Mononuclear cell (primary cell): ENCODE results near the gene ATP8B4. TPM values are rescaled to one million over a fixed set of nuclear protein-coding genes. Genes with fewer than 3 reads are reported as not detected.
A peak's percentile ranks its signal among the peaks of the same experiment; 100 is the strongest.

ENCODE experiments used
- H3K27me3 ChIP-seq: 2 replicates; pipeline ENCODE4 v1.6.0; 2011; ENCODE audit warnings: low read length, control low read depth; ENCODE audit not compliant: insufficient read depth
- H3K4me1 ChIP-seq: 2 replicates; pipeline ENCODE4 v1.5.1; 2011; ENCODE audit warnings: mild to moderate bottlenecking, low read length, control low read depth; ENCODE audit not compliant: insufficient read depth
- H3K4me3 ChIP-seq: 2 replicates; pipeline ENCODE4 v1.5.1; 2011; ENCODE audit warnings: mild to moderate bottlenecking, low read length, moderate library complexity
- H3K9me3 ChIP-seq: 2 replicates; pipeline ENCODE4 v1.5.1; 2011; ENCODE audit warnings: low read depth, mild to moderate bottlenecking, control low read depth, low read length
- total RNA-seq: library from RNA; depleted of rRNA; stranded (reverse); fragments of >200 nt; gene quantifications from one replicate; pipeline ENCODE4 v1.2.3, GENCODE V29; 2012

Gene ATP8B4
- total RNA-seq, 1 donor, result 8.2 TPM

DNA sequence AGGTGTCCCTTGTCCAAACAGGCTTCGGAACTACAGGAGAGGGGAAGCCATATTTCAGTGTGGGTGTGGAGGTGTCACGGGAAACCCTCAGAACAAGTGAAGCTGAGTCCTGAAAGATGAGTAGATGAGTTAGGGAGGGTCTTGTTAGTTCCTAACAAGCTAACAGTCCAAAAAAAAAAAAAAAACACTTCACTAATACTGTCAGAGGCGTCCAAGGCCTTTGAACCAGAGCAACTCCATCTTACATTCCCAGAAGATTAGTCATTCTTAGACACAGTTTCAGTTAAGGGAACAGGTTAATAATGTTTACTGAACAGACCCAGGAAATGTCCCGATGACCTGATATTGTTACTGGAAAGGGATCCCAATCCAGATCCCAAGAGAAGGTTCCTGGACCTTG, 7.0 kb upstream of the ATP8B4 start:
- Histone ChIP-seq H3K4me3 (no peak overlapping the region), H3K4me1 (peaks cover 15% of the 10 kb centered on the region), H3K27me3 (no peaks in the 10 kb centered on the region), H3K9me3 (no peaks in the 10 kb centered on the region)

- Histone ChIP-seq H3K9me3 (no peaks in the 10 kb centered on the region), H3K4me3 (no peak overlapping the region), H3K27me3 (no peaks in the 10 kb centered on the region), H3K4me1 (peaks cover 20% of the 10 kb centered on the region)
Measured at GRCh38 chr15:50124631-50125030, 5.6 kb upstream of the ATP8B4 start.

GRCh38 chr15:50123861-50124557, 5.0 kb upstream of the ATP8B4 start:
- H3K27me3 ChIP-seq, result no peaks in the 10 kb centered on the region
- H3K4me1 ChIP-seq, result peaks cover 26% of the 10 kb centered on the region
- H3K9me3 ChIP-seq, result no peaks in the 10 kb centered on the region
- H3K4me3 ChIP-seq, result no peak overlapping the region

DNA sequence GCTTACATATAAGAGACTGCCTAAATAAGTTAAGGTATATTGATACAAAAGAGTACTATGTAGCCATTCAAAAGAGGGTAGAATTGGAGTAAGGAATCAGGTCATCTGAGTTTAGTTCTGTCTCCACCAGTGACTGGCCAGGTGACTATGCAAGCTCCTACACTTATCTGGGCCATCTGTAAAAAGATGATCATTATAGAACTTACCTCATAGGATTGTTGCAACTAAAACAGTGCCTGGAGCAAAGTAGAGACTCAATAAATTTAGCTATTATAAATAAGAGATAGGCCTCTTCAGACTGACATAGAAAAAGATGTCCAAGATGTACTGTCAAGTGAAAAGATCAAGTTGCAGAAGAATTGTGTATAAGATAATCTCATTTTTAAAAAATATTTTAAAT, 1.7 kb upstream of the ATP8B4 start:
- Histone ChIP-seq H3K9me3 (no peaks in the 10 kb centered on the region), H3K27me3 (no peaks in the 10 kb centered on the region), H3K4me3 (no peak overlapping the region), H3K4me1 (peaks cover 28% of the 10 kb centered on the region)

- no peak overlapping the region for H3K4me3 ChIP-seq
- peaks cover 60% of the 10 kb centered on the region for H3K4me1 ChIP-seq
- H3K27me3 ChIP-seq, result no peaks in the 10 kb centered on the region
- H3K9me3 ChIP-seq, result no peaks in the 10 kb centered on the region
Measured at GRCh38 chr15:50117431-50118027, 1.5 kb downstream of the ATP8B4 start.

DNA sequence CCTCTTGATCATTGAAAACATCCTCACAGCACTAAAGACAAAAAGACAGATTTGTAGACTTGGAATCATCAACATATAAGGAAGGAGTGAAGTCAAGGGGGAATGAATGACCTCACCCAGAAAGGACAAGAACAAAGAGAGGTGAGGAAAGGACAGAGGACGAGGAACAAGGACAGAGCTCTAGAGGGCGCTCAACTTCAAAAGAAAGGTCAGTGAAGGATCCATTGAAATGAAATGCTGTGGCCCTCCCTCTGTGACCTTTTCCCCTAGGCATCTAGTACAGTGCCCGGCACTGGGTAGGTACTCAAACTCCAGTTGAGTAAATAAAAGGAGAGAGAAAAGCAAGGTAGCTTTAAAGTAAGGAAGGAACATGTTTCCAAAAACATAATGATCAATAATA, 2.6 kb downstream of the ATP8B4 start:
- H3K4me3 ChIP-seq, result no peak overlapping the region
- peaks cover 71% of the 10 kb centered on the region for H3K4me1 ChIP-seq
- H3K27me3 ChIP-seq, result no peaks in the 10 kb centered on the region
- no peaks in the 10 kb centered on the region for H3K9me3 ChIP-seq

DNA sequence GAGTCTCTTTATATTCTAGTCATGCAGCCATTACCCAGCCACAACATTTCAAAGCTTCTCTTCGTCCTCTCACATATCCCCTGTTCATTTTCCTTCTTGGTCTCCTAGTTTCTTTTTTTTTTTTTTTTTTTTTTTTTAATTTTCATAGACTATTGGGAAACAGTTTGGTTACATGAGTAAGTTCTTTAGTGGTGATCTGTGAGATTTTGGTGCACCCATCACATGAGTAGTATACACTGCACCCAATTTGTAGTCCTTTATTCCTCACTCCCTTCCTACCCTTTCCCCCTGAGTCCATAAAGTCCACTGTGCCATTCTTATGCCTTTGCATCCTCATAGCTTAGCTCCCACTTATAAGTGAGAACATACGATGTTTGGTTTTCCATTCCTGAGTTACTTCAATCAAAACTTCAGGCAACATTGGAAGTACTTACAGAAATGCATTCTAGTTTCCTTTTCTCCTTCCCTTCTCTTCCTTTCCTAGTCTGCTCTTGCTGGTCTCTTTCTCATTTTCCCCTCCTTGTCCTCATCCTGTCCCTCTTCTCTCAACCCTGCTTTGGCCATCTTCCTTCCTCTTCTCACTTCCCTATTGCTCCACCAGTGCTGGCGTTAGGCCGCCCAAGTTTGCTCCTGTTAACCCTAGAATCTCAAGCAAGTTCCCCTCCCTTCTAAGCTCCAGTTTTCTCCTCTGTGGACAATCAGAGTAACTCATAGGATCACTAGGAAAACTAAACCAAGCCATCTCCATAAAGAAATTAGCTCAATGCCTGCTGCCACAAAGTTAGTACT, 4.8 kb downstream of the ATP8B4 start:
- Histone ChIP-seq H3K4me1 (peaks cover 72% of the 10 kb centered on the region), H3K9me3 (no peaks in the 10 kb centered on the region), H3K27me3 (no peaks in the 10 kb centered on the region), H3K4me3 (peak overlapping the region; percentile 7)

DNA sequence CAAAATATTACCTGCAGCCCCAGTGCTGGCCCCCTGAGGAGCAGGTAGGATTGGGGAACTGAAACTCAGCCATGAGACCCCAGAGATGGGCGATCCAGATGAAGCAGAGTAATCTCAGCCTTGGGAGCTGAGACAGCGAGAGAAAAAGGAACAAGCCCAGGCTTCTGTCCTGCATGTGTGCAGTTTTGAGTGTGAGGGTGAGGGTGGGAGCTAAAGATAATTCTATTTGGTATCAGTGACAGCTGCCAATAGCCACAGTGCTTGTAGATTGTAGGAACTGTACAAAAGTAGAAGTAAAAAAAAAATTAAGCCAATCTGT, 5.9 kb downstream of the ATP8B4 start:
- H3K4me1 ChIP-seq, result peaks cover 78% of the 10 kb centered on the region
- peak overlapping the region; percentile 17 for H3K4me3 ChIP-seq
- H3K27me3 ChIP-seq, result no peaks in the 10 kb centered on the region
- no peaks in the 10 kb centered on the region for H3K9me3 ChIP-seq

DNA sequence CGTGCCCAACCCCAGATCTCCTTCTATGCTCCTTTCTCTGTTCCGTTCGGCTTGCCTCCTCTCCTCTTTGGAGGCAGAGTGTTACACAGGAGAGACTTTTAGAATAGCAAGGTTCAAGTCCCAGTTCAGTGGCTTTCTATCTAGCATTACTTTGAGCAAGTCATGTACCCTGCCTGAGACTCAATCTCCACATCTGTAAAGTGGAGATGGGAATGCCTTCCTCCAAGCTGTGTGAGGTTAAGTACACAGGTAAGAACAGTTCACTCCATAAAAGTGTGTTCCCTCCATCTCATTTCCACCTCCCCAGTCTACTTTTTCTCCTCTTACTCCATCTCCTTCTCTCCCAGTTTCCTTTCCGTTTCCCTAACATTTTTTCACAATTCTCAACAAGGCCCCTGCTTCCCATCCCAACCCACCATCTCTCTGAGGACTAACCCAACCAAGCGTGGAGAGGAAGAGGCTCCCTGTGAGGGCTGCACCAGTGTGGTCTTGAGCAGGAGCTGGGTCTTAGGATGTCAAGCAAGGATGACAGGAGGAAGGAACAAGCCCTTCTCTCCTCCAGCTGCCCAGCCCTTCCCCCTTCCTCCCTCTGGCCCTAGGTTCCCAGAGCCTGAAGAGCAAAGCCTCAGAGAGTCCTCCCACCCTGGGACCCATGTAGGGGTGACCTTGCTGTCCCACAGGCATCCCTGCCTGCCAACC, 6.4 kb downstream of the ATP8B4 start:
- Histone ChIP-seq H3K9me3 (no peaks in the 10 kb centered on the region), H3K27me3 (no peaks in the 10 kb centered on the region), H3K4me3 (peak overlapping the region; percentile 17), H3K4me1 (peaks cover 84% of the 10 kb centered on the region)

DNA sequence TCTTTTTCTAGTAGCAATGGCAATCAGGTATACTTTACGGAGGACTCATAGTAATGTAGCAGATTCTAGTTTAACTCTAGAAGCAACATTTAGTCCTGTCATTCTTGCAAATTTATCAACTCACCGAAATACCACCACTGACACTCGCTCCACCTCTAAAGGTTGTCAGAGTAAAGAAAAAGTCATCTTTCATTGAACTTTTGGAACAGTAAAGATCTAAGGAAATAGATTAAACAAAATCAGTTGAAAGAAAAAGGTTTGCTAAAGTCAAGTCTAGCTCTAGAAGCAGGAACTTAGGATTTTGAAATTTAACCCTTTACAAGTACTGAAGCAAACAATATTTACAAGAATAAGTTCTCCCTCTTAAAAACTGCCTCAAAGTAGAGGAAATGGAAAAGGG, 8.7 kb downstream of the ATP8B4 start:
- Histone ChIP-seq H3K9me3 (no peaks in the 10 kb centered on the region), H3K4me3 (no peak overlapping the region), H3K4me1 (peaks cover 83% of the 10 kb centered on the region), H3K27me3 (no peaks in the 10 kb centered on the region)

- Histone ChIP-seq H3K27me3 (no peaks in the 10 kb centered on the region), H3K9me3 (no peaks in the 10 kb centered on the region), H3K4me1 (peaks cover 73% of the 10 kb centered on the region), H3K4me3 (peak overlapping the region; percentile 2)
Measured at GRCh38 chr15:50109076-50109987, 9.7 kb downstream of the ATP8B4 start.

DNA sequence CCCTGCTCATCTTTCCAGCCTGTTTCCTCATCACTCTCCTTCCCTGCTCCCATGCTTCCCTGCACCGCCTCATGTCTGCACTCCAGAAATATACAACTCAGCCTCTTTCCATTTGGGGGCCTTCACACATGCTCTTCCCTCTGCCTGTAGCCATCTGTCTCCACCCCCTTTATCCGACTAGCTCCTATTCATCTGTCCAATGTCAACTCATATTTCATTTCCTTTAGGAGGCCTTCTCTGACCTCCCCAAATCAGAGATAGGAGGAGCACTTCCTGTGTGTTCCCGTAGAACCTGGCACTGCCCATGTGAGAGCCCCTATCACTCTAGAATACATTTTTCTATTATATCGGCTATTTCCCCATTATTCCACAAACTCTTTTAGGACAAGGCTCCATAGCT, 10.6 kb downstream of the ATP8B4 start:
- Histone ChIP-seq H3K9me3 (no peaks in the 10 kb centered on the region), H3K27me3 (no peaks in the 10 kb centered on the region), H3K4me3 (no peak overlapping the region), H3K4me1 (peaks cover 64% of the 10 kb centered on the region)

DNA sequence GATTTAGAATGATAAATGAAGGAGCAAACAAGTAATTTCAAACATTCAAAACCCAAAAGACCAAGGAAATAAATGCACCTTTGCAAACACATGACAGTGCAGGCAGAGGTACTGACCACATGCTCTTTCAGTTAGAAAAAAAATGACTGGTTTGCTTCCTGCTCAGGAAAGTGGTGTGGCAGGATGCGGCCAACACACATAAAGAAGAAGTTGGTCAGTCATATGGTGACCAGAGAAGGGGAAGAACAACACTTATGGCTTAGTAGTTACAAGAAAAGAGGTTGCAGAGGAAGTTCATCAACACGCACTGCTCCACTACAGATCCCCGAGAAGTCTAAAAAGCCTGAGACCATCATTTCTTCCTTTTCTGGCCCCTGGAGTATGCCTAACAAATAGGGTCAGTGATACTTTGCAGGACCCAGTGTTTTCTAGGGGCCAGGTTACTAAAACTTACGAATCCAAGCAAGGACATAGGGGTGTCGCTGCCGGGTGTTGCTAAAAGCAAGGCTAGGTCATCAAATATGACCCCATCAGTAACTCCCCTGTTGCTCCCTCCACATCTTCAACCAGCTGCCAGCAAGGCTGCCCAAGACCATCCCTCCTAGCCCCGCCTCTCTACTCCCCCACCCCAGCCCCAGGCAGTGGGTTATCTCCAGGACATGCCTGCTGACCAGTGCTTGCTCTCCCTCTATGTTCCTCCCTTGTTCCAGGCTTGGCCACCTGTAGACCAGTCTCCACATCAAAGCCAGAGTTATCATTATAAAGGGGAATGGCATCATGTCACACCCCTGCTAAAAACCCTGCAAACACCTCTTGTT, 11.2 kb downstream of the ATP8B4 start:
- Histone ChIP-seq H3K4me1 (peaks cover 58% of the 10 kb centered on the region), H3K9me3 (no peaks in the 10 kb centered on the region), H3K4me3 (no peak overlapping the region), H3K27me3 (no peaks in the 10 kb centered on the region)

GRCh38 chr15:50107157-50107556, 11.9 kb downstream of the ATP8B4 start:
- no peaks in the 10 kb centered on the region for H3K9me3 ChIP-seq
- no peaks in the 10 kb centered on the region for H3K27me3 ChIP-seq
- H3K4me3 ChIP-seq, result no peak overlapping the region
- H3K4me1 ChIP-seq, result peaks cover 51% of the 10 kb centered on the region
